Ishikawa (cell line): ENCODE results near the gene AKT1S1.

ENCODE experiments used
- NFIC ChIP-seq: IDR thresholded peaks from 2 replicates; pipeline ENCODE4 v1.6.1; 2012
- REST ChIP-seq: IDR thresholded peaks from 2 replicates; pipeline ENCODE4 v1.6.1; 2012; ENCODE audit warnings: low read depth, mild to moderate bottlenecking
- TAF1 ChIP-seq: IDR thresholded peaks from 2 replicates; pipeline ENCODE4 v1.6.1; 2012; ENCODE audit warnings: low read depth, mild to moderate bottlenecking
- USF1 ChIP-seq: IDR thresholded peaks from 2 replicates; pipeline ENCODE4 v1.6.1; 2012
- YY1 ChIP-seq: IDR thresholded peaks from 2 replicates; pipeline ENCODE4 v1.6.1; 2012; ENCODE audit warnings: low read depth

GRCh38 chr19:49843265-49843664 is 33.9 kb downstream of the AKT1S1 start:
- TF ChIP-seq TAF1 (no peak), NFIC (no peak), YY1 (no peak), USF1 (no peak), REST (no peak)
